K562 (cell line): ENCODE measurements around the gene ABCA7. TPM values are rescaled to one million over a fixed set of nuclear protein-coding genes. Genes with fewer than 3 reads are reported as not detected.

Source experiments
- CCNT2 ChIP-seq: IDR thresholded peaks from 2 replicates; pipeline ENCODE4 v1.6.1; 2011; ENCODE audit warnings: borderline replicate concordance, low read depth, mild to moderate bottlenecking, moderate library complexity, mixed read lengths, low read length; ENCODE audit not compliant: insufficient read length; ENCODE audit errors: extremely low read depth
- CLOCK ChIP-seq: fragments of 250-450 bp; sonication (Bioruptor Pico); IDR thresholded peaks from 2 replicates; pipeline ENCODE4 v1.4.0; 2020; ENCODE audit warnings: mild to moderate bottlenecking, moderate library complexity, borderline replicate concordance
- ETV5 ChIP-seq: sonication (generic); formaldehyde crosslinking; IDR thresholded peaks from 2 replicates; pipeline ENCODE4 v1.4.0; 2020; ENCODE audit warnings: low read depth, mild to moderate bottlenecking, missing genetic modification reagents
- JUNB ChIP-seq: fragments of 450-650 bp; formaldehyde crosslinking; conservative IDR thresholded peaks from 2 replicates; pipeline ENCODE4 v1.4.0; 2020; ENCODE audit warnings: mild to moderate bottlenecking
- KHSRP ChIP-seq: fragments of 450-650 bp; IDR thresholded peaks from 2 replicates; pipeline ENCODE4 v1.6.1; 2017
- PREB ChIP-seq: sonication (generic); formaldehyde crosslinking; IDR thresholded peaks from 2 replicates; pipeline ENCODE4 v1.8.1; 2023; ENCODE audit warnings: mild to moderate bottlenecking, missing genetic modification reagents
- SIN3A ChIP-seq, 2 experiments: fragments of 150-350 bp in 1 of 2; IDR thresholded peaks; 2 replicates each; pipeline ENCODE4 v1.6.1; 2011 to 2016; ENCODE audit warnings: borderline replicate concordance in 2 of 2, low read depth in 2 of 2, low read length in 2 of 2, mild to moderate bottlenecking in 2 of 2, moderate library complexity in 2 of 2; ENCODE audit not compliant: control insufficient read depth in 1 of 2
- TFE3 ChIP-seq: fragments of 450-650 bp; formaldehyde crosslinking; IDR thresholded peaks from 2 replicates; pipeline ENCODE4 v1.4.0; 2020; ENCODE audit warnings: mild to moderate bottlenecking, mixed read lengths
- ZNF174 ChIP-seq: fragments of 250-450 bp; sonication (Bioruptor Pico); IDR thresholded peaks from 2 replicates; pipeline ENCODE4 v1.4.0; 2020; ENCODE audit warnings: mild to moderate bottlenecking
- ZNF512 ChIP-seq: IDR thresholded peaks from 2 replicates; pipeline ENCODE4 v1.6.1; 2016; ENCODE audit warnings: missing genetic modification characterization, missing compliant biosample characterization
- polyA plus RNA-seq, 8 experiments: library from polyadenylated mRNA; depleted of rRNA in 4 of 8; stranded (reverse) in 5 of 8; unstranded in 3 of 8; fragments of >200 nt; fragmentation: Nextera tagmentation in 2 of 8; fragmentation: Illumina TruSeq in 1 of 8; extraction: Ambion mirVana in 2 of 8; extraction: Trizol in 1 of 8; gene quantifications; 2 replicates each; pipeline versions ENCODE4 v1.2.1 to v1.2.3, GENCODE V29; 2011 to 2014; ENCODE audit warnings: inconsistent platforms in 1 of 8, missing spikeins in 1 of 8
- total RNA-seq, 7 experiments: library from RNA; depleted of rRNA in 6 of 7; stranded (reverse); fragments of >200 nt in 6 of 7; fragmentation: Illumina TruSeq in 2 of 7; extraction: Trizol in 2 of 7; gene quantifications; 2 replicates each; pipeline versions ENCODE4 v1.2.1 to v1.2.3, GENCODE V29; 2011 to 2021; ENCODE audit warnings: low replicate concordance in 1 of 7

The ABCA7 gene
- total and polyA plus RNA-seq, 9 of the 15 experiments (the other 6 are each of a cell fraction or from before 2014, with no cell fraction given), result 2.3 to 96.1 (median 31.2) TPM

GRCh38 chr19:1028062-1028926 is 11.6 kb upstream of the ABCA7 start (continued):
- no peak for TF ChIP-seq CLOCK (CRISPR knock-in tag)
- TF ChIP-seq ETV5 (CRISPR knock-in tag), result 0 out of 2 replicates have a peak, but pooled peaks have one; percentile 62
- peak in 1 of 2 experiments; percentile 52; a peak in 1 of 4 replicates for TF ChIP-seq SIN3A (IDR thresholded peaks at IDR 0.05; ENCODE audit: borderline replicate concordance in 2 of 2, control insufficient read depth in 1 of 2, low read depth in 2 of 2, low read length in 2 of 2)
- no peak for TF ChIP-seq JUNB
- TF ChIP-seq KHSRP, result no peak
- TF ChIP-seq TFE3 (CRISPR knock-in tag), result no peak
- no peak for TF ChIP-seq ZNF174 (CRISPR knock-in tag)
- TF ChIP-seq CCNT2, result peak; percentile 48
- TF ChIP-seq PREB (CRISPR knock-in tag), result no peak
- TF ChIP-seq ZNF512 (tag), result no peak
